Esophagus muscularis mucosa (tissue), 4 donors: ENCODE measurements around the gene DVL1.

ENCODE experiments used
- EP300 ChIP-seq: sonication (generic); formaldehyde crosslinking; IDR thresholded peaks from one replicate; pipeline ENCODE4 v1.6.1; 2017; ENCODE audit warnings: antibody characterized with exemption
- POLR2A ChIP-seq: fragments of 450-650 bp; IDR thresholded peaks from one replicate; pipeline ENCODE4 v1.6.1; 2017; ENCODE audit warnings: antibody characterized with exemption, moderate library complexity, mild to moderate bottlenecking, low read depth
- POLR2AphosphoS5 ChIP-seq, 2 donors: sonication (generic); formaldehyde crosslinking; IDR thresholded peaks; one replicate each; pipeline ENCODE4 v1.6.1; 2017; ENCODE audit warnings: antibody characterized with exemption in 2 of 2
- TF ChIP-seq, protein P1 (sequence below), 3 experiments: fragments of 200-600 bp in 2 of 3; fragments of 450-650 bp in 1 of 3; sonication (generic) in 2 of 3; IDR thresholded peaks; one replicate each; pipeline ENCODE4 v1.5.1; 2017 to 2019; ENCODE audit warnings: antibody characterized with exemption in 3 of 3, mild to moderate bottlenecking in 2 of 3, moderate library complexity in 1 of 3

DNA sequence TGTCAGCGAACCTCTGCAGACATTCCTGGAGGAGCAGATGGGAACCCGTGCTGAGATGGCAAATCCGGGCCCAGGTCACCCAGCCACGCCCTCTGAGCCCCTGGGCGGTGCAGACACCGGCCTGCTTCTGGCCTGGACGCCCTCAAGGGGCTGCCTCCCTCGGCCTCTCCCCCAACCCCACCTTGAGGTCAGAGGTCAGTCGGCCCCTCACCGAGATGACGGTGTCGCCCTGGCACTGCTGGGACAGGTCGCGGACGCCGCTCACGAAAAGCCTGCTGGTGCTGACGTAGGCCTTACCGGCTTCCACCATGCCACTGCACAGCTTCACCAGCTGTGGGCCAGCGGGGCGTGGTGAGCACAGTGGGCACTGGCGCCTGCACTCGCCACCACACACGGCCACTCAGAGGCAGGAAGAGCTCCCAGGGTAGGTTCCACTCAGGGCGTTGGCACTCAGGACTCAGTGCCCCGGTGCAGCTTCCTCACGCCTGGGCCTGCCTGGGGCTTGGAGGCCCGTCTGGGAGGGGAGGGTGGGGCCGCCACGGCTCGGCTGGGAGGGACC is 46.2 kb downstream of the DVL1 start:
- TF ChIP-seq, protein P1, sequence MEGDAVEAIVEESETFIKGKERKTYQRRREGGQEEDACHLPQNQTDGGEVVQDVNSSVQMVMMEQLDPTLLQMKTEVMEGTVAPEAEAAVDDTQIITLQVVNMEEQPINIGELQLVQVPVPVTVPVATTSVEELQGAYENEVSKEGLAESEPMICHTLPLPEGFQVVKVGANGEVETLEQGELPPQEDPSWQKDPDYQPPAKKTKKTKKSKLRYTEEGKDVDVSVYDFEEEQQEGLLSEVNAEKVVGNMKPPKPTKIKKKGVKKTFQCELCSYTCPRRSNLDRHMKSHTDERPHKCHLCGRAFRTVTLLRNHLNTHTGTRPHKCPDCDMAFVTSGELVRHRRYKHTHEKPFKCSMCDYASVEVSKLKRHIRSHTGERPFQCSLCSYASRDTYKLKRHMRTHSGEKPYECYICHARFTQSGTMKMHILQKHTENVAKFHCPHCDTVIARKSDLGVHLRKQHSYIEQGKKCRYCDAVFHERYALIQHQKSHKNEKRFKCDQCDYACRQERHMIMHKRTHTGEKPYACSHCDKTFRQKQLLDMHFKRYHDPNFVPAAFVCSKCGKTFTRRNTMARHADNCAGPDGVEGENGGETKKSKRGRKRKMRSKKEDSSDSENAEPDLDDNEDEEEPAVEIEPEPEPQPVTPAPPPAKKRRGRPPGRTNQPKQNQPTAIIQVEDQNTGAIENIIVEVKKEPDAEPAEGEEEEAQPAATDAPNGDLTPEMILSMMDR (IDR thresholded peaks at IDR 0.05), result no peak
- no peak for TF ChIP-seq POLR2A
- no peak for TF ChIP-seq EP300
- TF ChIP-seq POLR2AphosphoS5 (IDR thresholded peaks at IDR 0.05), result no peak
